Activated CD8-positive, alpha-beta memory T cell treated with anti-CD3 and anti-CD28 coated beads for 4 hours (primary cell): Measurements from ENCODE around the gene CUTA.

Source experiments
- DNase-seq, 2 donors: peaks; one replicate each; pipeline ENCODE4 v3.0.0-alpha.2; 2020; ENCODE audit warnings: low read depth in 2 of 2

Gene CUTA

DNA sequence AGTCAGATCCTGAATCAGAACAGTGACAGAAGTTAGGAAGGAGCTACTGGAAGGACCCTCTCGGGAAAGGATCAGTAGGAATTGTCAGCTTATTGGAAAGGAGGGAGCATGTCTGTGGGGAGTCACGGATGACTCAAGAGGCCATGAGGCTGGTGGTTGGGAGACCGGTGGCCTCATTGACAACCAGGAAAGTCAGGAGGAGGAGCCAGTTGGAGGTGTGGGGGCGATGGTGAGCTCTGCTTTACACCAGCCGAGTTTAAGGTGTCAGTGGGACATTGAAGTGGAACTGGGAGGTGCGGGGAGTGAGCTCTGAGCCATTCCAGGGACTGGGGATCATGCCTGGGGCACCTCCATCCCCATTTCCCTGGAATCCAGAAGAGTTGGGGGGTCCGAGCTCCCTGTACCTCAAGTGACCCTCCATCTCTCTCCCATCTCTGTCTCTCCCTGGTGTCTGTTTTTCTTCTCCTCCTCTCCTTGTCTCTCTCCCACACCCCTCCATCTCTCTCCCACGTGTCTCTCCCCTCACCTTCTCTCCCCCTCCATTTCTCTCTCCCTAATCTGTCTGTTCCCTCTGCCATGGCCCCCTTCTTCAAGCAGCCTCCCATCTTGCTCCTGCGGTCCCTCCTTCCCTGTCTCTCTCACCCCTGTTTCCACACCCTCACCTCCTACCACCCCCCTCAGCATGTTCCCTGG, 22.2 kb upstream of the CUTA start:
- no peak for DNase-seq

- no peak for DNase-seq
Observed at GRCh38 chr6:33438978-33439594, 21.2 kb upstream of the CUTA start.

DNA sequence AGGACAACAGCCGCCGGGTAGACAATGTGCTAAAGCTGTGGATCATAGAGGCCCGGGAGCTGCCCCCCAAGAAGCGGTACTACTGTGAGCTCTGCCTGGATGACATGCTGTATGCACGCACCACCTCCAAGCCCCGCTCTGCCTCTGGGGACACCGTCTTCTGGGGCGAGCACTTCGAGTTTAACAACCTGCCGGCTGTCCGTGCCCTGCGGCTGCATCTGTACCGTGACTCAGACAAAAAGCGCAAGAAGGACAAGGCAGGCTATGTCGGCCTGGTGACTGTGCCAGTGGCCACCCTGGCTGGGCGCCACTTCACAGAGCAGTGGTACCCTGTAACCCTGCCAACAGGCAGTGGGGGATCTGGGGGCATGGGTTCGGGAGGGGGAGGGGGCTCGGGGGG, 19.8 kb upstream of the CUTA start:
- no peak for DNase-seq

DNA sequence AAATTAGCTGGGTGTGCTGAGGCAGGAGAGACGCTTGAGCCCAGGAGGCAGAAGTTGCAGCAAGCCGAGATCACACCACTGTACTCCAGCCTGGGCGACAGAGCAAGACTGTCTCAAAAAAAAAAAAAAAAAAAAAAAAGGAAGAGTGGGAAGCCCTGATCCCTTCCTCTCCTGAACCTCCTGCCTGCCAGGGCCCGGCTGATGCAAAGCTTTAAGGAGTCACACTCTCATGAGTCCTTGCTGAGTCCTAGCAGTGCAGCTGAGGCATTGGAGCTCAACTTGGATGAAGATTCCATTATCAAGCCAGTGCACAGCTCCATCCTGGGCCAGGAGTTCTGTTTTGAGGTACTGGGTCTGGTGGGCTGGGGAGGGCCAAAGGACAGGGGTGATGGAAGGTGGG, 17.1 kb upstream of the CUTA start:
- no peak for DNase-seq

DNA sequence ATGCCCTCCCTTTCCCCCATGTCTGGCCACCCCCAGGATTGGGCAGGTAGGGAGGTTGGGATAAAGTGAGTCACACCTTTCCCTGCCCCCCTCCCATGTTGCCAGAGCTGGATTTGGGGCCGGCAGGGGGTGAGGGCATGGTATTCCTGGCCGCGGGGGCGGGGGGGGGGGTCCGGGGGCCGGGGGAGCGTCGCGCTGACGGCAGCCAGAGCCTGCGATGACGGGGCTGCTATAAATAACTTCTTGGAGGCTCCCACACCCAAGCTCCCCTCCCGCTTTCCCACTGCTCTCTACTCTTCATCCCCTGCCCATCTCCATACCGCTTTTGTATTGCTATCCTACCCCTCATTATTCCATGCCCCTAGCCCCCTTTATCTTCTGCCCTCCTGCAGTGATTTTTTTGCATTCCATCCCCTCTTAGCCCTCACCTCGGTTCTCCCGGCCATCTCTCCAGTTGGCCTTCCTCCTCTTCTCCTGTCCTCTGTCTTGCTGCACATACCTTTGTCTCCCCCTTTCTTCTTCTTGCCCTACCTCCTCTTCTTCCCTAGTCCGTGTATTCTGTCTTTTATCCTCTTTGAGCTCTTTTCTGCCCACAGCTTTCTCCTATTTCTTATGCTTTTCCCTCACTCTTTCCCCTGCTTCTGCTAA, 15.8 kb upstream of the CUTA start:
- DNase-seq = no peak

- no peak for DNase-seq
Observed at GRCh38 chr6:33433001-33433543, 15.2 kb upstream of the CUTA start.

- DNase-seq = no peak
Observed at GRCh38 chr6:33432546-33432945, 14.6 kb upstream of the CUTA start.

GRCh38 chr6:33431880-33432541, 14.1 kb upstream of the CUTA start:
- DNase-seq = no peak

GRCh38 chr6:33430991-33431879, 13.3 kb upstream of the CUTA start:
- peak; percentile 61 to 69 for DNase-seq

DNA sequence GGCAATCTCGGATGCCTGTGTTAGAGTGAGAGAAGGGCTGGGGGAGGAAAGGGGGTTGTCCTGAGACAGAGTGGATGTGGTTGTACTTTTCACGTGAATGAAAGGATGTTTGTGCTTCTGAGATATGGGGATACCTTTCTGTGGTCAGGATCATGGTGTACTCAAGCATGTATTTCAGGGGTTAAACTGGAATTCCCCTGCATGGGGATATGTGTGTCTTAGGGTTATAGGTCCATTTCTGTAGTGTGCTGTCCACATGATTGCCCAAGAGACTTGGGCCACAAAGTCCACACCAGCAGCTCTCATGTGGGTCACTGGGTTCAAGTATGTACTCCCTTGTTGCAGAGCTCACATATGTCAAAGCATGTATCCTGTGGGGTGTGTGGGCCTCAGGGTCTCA, 12.4 kb upstream of the CUTA start:
- DNase-seq = no peak

GRCh38 chr6:33429750-33430052, 11.8 kb upstream of the CUTA start:
- DNase-seq = no peak

DNA sequence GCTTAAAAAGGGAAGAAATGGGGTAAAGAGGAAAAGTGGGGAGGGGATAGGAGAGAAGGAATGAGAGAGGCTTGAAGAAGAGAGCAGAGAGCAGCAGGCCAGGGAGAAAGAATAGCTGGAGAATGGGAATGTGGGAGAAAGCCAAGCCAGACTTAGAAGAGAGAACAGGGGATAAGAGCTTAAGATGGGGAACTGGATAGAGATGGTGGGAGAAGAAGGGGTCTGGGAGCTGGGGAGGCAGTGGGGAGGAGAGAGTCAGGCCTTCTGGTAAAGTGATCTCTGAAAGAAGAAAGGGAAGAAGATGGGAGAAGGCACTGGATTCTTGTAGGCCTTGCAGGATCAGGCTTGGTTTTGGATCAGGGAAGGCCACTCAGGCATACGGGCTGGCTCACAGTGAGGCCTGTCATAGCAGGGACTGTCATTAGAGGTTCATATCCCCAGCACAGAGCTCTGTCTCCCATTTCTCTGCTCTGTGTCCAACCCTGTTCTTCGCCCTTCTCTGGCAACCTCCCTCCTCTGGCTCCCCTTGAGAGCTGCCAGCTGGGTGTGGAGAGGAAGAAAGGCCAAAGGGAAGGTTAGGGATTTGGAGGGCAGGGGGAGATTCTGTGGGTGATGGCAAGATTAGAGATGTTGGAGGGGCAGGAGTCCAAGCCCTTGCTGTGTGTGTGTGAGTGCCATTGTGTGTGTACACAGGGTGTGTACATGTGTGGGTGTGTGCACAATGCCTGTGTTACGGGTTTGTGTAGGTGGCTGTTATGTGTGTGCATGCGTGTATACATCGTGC, 11.3 kb upstream of the CUTA start:
- no peak for DNase-seq

DNA sequence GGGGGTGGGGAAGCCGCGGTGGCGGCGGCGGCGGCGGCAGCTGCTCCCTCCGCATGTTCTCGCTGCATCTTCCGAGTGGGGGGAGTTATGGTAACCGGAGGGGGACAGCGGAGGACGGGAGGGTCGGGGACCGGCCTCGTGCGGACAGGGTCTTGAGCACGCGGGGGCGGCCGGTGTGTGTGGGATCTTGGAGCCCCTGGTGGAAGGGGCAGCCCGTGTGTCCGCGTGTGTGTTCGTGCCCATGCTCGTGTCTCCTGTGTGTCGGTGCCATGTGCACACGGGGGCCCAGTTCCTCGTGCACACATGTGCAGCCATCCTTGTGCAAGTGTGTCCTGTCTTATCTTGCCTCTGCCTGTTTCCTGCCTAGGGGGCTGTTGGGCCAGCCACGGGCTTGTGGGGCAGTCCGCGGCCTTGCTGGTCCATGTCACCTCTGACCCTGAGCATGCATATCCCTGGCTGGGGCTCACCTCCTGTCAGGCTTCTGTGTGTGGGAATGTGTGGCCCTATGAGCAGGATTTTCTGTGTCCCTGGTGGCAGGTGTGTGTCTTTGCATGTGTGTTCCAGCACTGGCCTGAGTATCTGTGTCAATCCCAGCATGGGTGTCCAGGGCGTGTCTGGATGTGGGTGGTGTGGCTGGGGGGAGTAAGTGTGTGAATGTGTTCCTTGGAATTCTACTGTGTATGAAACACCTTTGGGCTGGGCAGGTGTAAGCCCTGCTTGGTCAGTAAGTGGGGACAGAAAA, 10.5 kb upstream of the CUTA start:
- DNase-seq = no peak

DNA sequence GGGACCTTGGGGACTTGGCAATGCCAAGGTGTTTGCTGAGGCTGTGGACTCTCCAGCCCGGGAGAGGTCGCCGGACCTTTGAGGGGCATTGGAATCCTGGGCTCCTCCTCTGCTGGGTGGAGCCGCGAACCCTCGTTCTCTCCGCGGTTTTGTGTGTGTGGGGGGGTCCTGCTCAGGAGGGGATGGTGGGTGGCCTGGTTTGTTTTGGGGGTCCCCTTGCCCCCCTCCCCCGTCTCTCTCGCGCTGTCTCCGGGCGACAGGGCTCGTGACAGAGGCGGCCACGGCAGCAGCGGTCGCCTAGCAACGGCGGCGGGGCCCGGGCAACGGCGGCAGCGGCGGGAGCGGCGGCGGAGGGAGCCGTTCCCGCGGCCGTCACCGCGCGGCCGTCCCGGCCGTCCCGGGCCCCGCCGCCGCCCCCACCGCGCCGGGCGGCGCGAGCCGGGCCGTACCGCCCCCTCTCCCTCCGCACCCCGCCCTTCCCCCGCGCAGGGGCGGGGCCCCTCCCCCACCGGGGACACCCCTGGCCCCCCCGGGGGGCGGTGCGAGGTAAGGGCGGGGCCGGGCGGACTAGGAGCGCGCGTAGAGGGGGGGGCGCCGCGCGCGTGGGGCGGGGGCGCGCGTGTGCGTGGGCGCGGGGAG, 9.8 kb upstream of the CUTA start:
- peak in 1 of 2 donors; percentile 27 for DNase-seq

DNA sequence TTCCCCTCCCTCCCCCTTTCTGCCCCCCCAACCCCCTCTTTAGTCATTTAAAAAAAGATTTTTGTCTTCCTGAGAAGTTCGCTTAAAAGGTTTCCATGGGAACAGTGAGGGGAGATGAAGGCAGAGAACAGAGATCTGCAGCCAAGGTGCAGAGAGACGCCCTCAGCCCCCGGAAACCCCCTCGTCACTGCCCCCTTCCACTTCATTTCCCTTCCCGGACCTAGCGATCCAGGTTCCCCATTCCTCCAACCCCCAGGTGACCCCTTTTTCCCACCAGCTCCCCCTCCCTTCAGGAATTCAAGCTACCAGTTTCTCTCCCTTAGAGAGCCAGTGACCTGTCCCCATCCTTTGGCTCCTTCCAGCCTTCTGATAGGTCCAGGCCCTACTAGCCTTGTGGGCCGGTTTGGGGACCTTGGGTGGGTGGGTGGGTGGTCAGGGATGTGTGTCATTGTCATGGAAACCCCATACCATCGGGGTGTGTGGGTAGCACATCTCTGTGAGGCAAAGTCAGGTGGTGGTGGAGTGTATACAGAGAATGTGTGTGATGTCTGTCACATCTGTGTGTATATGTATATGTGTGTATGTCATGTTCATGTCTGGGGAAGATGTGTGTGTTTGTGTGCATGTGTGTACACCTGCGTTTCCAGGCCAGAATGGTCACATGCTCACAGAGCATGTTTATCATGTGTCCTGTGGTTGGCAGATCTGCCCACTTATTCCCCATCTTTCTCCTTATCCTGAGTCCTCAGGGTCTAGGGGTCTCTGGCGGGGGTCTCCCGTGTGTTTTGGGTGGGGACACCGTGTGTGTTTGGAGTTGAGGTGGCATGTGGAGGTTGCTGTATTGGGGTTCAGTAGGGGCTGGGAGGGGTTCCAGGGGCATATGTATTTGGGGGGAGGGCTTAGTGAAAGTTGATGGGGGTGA, 8.9 kb upstream of the CUTA start:
- no peak for DNase-seq

DNA sequence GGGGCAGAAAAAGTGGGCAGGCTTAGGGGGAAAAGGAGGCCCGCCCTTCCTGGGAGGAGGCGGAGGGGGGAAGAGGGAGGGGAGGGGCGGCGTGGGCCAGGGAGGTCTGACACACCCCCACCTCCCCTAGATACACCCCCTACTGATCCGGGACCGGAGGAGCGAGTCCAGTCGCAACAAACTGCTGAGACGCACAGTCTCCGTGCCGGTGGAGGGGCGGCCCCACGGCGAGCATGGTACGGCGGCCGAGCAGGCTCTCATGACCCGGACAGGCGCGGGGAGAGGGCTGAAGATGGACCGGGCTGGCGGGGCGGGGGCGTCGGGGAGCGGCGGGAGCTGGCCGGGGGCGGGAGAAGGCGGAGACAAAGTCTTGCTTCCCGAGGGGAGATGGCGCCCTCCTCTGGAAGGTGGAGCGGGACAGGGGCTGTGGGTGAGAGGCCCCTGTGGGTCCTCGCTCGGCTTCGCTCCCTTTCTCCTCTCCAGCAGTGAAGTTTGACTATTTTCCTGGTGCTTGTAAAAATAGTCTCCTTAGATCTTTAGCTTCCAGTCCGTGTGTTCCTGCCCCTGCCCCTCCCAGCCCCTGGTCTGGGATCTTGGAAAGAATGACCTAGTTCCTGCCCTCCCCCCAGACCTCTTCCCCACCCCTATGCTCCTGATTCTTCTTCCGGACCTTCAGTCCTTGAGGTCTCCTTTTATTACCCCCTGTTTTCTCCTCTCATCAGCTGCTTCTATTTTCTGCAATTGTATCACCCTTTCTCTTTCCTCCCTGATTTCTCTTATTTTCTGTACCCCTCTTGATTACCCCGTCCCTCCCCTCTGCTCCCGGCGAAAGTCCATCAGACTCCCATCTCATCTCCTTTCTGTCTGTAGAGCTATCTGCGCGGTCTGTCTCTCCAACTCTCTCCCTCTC, 8.0 kb upstream of the CUTA start:
- peak; percentile 61 to 73 for DNase-seq

DNA sequence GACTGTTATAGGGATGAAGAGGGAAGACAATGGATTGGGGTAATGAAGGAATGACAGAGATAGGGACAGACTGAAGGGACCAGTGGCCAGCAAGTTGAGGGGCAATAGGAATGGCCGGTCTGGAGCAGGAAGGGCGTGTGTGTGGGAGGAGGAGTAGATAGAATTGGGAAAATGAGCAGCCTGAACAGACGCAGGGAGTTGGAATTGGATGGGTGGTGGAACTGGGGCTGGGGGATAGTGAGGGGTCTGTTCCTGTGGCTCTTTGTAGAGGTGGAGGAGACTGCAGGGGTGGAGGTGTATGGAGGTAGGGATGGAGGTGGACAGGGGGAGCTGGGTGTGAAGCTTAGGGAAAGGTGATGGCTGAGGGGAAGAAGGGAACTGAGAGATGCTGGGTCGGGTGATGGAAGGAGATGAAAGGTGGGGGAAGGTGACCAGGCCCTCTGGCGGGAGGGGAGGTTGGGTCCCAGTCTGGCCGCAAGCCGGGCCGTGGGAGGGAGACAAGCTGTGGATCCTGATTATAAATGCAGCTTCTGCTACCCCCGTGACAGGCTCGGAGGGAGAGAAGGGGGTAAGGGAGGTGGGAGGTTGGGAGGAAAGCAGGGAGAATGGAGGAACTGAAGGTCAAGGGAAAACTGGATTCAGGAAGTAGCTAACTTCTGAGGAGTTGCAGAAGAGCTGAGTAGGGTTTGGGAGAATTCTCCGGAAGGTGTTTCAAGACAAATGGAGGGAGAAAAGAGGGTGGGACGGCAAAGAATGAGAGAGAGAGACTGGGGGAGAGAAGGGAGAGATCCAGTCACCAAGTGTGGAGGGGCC, 7.2 kb upstream of the CUTA start:
- DNase-seq = no peak
